Activated CD8-positive, alpha-beta memory T cell treated with anti-CD3 and anti-CD28 coated beads for 36 hours (primary cell): ENCODE data around the gene CNTN2. TPM values are rescaled to one million over a fixed set of nuclear protein-coding genes. Genes with fewer than 3 reads are reported as not detected.

Source experiments
- CTCF ChIA-PET: fragments of 350-600 bp; sonication (Branson Sonifier 250); formaldehyde crosslinking; loops from one replicate; lab custom pipeline; 2021; ENCODE audit warnings: antibody characterized with exemption; lab: Charles Lee
- POLR2A ChIA-PET: fragments of 350-600 bp; sonication (Branson Sonifier 250); formaldehyde crosslinking; loops from one replicate; lab custom pipeline; 2021; ENCODE audit warnings: antibody characterized with exemption; lab: Charles Lee
- total RNA-seq, 2 experiments: library from RNA; stranded (reverse); gene quantifications; one replicate each; pipeline ENCODE4 v1.2.3, GENCODE V29; 2021

CNTN2 gene
- total RNA-seq, 2 experiments from 2014 or later: not detected

GRCh38 chr1:205066141-205066818 lies 23.3 kb downstream of the CNTN2 start:
- POLR2A ChIA-PET: no interaction called here
- CTCF ChIA-PET: interaction anchor here (0.6 kb wide), 1 partner anchor 98 kb away, joined by 3 read pairs; no protein-coding TSS in a partner anchor

GRCh38 chr1:205067031-205067430 lies 24.0 kb downstream of the CNTN2 start:
- ChIA-PET POLR2A (no interaction called here), CTCF (no interaction called here)

GRCh38 chr1:205068001-205068400 lies 25.0 kb downstream of the CNTN2 start:
- POLR2A ChIA-PET: no interaction called here

GRCh38 chr1:205068457-205069040 lies 25.5 kb downstream of the CNTN2 start:
- ChIA-PET POLR2A (no interaction called here), CTCF (no interaction called here)

More at GRCh38 chr1:205068001-205068400, 25.0 kb downstream of the CNTN2 start:
- CTCF ChIA-PET: no interaction called here

GRCh38 chr1:205069371-205070125 lies 26.5 kb downstream of the CNTN2 start:
- CTCF ChIA-PET: no interaction called here

GRCh38 chr1:205071028-205071409 lies 28.0 kb downstream of the CNTN2 start:
- ChIA-PET CTCF (interaction anchor here (0.7 to 1.0 kb wide), 2 partner anchors 10 to 123 kb away, joined by 3 read pairs; no protein-coding TSS in a partner anchor), POLR2A (no interaction called here)

More at GRCh38 chr1:205069371-205070125, 26.5 kb downstream of the CNTN2 start:
- POLR2A ChIA-PET: no interaction called here

GRCh38 chr1:205071801-205072200 lies 28.8 kb downstream of the CNTN2 start:
- POLR2A ChIA-PET: no interaction called here
- CTCF ChIA-PET: no interaction called here

GRCh38 chr1:205072286-205072685 lies 29.3 kb downstream of the CNTN2 start:
- POLR2A ChIA-PET: no interaction called here

GRCh38 chr1:205072881-205073280 lies 29.9 kb downstream of the CNTN2 start:
- CTCF ChIA-PET: no interaction called here
- POLR2A ChIA-PET: no interaction called here

More at GRCh38 chr1:205072286-205072685, 29.3 kb downstream of the CNTN2 start:
- CTCF ChIA-PET: no interaction called here

GRCh38 chr1:205073511-205073910 lies 30.5 kb downstream of the CNTN2 start:
- ChIA-PET CTCF (no interaction called here), POLR2A (no interaction called here)

- CTCF ChIA-PET: no interaction called here
- POLR2A ChIA-PET: no interaction called here
These were observed 31.1 kb downstream of the CNTN2 start for GRCh38 chr1:205074084-205074483.

GRCh38 chr1:205074513-205074912 lies 31.5 kb downstream of the CNTN2 start:
- ChIA-PET CTCF (no interaction called here), POLR2A (no interaction called here)

- CTCF ChIA-PET: interaction anchor here (0.6 kb wide), 1 partner anchor 591 kb away, joined by 3 read pairs; no protein-coding TSS in a partner anchor
- POLR2A ChIA-PET: no interaction called here
These were observed 32.7 kb downstream of the CNTN2 start for GRCh38 chr1:205075642-205076155.

- CTCF ChIA-PET: no interaction called here
- POLR2A ChIA-PET: no interaction called here
These were observed 33.3 kb downstream of the CNTN2 start for GRCh38 chr1:205076245-205076761.

- ChIA-PET POLR2A (no interaction called here), CTCF (no interaction called here)
These were observed 34.3 kb downstream of the CNTN2 start for GRCh38 chr1:205077158-205077933.

- CTCF ChIA-PET: no interaction called here
- POLR2A ChIA-PET: no interaction called here
These were observed 34.9 kb downstream of the CNTN2 start for GRCh38 chr1:205077934-205078311.

GRCh38 chr1:205082431-205082830 lies 39.4 kb downstream of the CNTN2 start:
- CTCF ChIA-PET: no interaction called here
- POLR2A ChIA-PET: no interaction called here

GRCh38 chr1:205084360-205084759 lies 41.3 kb downstream of the CNTN2 start, which contains the start of gene TMEM81:
Gene TMEM81 (minus strand): TSS chr1:205084460. CDS start chr1:205084320, 140 bp downstream.
- ChIA-PET CTCF (interaction anchor here (1.3 kb wide), 1 partner anchor 23 kb away, joined by 6 read pairs; no protein-coding TSS in a partner anchor), POLR2A (no interaction called here)

- ChIA-PET CTCF (no interaction called here), POLR2A (no interaction called here)
These were observed 45.3 kb downstream of the CNTN2 start for GRCh38 chr1:205088341-205088740.
